Hepatocyte (in vitro differentiated cells): ENCODE results near the gene DSCAML1.

Experiments
- EZH2 ChIP-seq: fragments of 200-600 bp; sonication (generic); IDR thresholded peaks from 2 replicates; pipeline ENCODE4 v1.6.1; 2016; ENCODE audit warnings: antibody characterized with exemption, mild to moderate bottlenecking, borderline replicate concordance
- TF ChIP-seq, protein P1 (sequence below): fragments of 200-600 bp; sonication (generic); IDR thresholded peaks from 2 replicates; pipeline ENCODE4 v1.5.1; 2016; ENCODE audit warnings: antibody characterized with exemption, mild to moderate bottlenecking; ENCODE audit not compliant: poor library complexity

DNA sequence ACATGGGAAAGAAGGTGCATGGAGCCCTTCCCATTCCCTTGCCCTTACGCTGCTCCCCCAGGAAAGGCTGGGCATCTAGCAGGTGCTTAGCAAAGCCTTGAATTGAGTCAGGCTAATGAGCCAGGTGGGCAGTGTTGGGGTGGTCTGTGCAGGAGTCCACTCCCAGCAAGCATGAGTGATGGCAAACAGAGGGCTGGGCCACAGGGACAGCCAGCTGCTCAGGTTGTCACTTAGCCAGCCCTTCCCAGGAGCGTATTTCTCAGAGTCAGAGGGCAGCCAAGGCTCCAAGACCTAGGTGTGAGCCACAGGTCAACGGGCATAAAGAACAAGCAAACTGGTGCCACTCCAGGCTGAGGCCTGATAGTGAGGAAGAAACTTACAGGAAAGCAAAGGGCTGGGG, 149.8 kb downstream of the DSCAML1 start:
- TF ChIP-seq, protein P1, sequence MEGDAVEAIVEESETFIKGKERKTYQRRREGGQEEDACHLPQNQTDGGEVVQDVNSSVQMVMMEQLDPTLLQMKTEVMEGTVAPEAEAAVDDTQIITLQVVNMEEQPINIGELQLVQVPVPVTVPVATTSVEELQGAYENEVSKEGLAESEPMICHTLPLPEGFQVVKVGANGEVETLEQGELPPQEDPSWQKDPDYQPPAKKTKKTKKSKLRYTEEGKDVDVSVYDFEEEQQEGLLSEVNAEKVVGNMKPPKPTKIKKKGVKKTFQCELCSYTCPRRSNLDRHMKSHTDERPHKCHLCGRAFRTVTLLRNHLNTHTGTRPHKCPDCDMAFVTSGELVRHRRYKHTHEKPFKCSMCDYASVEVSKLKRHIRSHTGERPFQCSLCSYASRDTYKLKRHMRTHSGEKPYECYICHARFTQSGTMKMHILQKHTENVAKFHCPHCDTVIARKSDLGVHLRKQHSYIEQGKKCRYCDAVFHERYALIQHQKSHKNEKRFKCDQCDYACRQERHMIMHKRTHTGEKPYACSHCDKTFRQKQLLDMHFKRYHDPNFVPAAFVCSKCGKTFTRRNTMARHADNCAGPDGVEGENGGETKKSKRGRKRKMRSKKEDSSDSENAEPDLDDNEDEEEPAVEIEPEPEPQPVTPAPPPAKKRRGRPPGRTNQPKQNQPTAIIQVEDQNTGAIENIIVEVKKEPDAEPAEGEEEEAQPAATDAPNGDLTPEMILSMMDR: no peak
- no peak for TF ChIP-seq EZH2
